Spleen (tissue), 11 donors: ENCODE data around the gene CCN2. TPM values are rescaled to one million over a fixed set of nuclear protein-coding genes. Genes with fewer than 3 reads are reported as not detected.
A peak's percentile ranks its signal among the peaks of the same experiment; 100 is the strongest.

ENCODE experiments used
- DNase-seq: peaks from one replicate; pipeline ENCODE4 v3.0.0-alpha.2; 2020
- H3K27ac ChIP-seq, 8 donors: fragments of 200-600 bp; sonication (generic) in 7 of 8; 1 replicate in 4 of 8; 2 replicates in 4 of 8; pipeline versions ENCODE4 v1.5.0 to v1.8.0; 2016 to 2021; ENCODE audit warnings: inconsistent platforms in 4 of 8, mild to moderate bottlenecking in 4 of 8, moderate library complexity in 1 of 8
- H3K27me3 ChIP-seq, 7 donors: fragments of 200-600 bp; sonication (generic) in 6 of 7; replicated peaks in 1 of 7; 1 replicate in 4 of 7; 2 replicates in 3 of 7; pipeline versions ENCODE4 v1.5.0 to v1.8.0; 2016 to 2021; ENCODE audit warnings: inconsistent platforms in 3 of 7, mild to moderate bottlenecking in 1 of 7
- H3K36me3 ChIP-seq, 6 donors: fragments of 200-600 bp; sonication (generic) in 5 of 6; 1 replicate in 4 of 6; 2 replicates in 2 of 6; pipeline versions ENCODE4 v1.5.0 to v1.8.0; 2016 to 2021; ENCODE audit warnings: inconsistent platforms in 2 of 6
- H3K4me1 ChIP-seq, 6 donors: fragments of 200-600 bp; sonication (generic) in 5 of 6; 1 replicate in 3 of 6; 2 replicates in 3 of 6; pipeline versions ENCODE4 v1.5.0 to v1.8.0; 2016 to 2021; ENCODE audit warnings: inconsistent platforms in 3 of 6
- H3K4me3 ChIP-seq, 8 donors: fragments of 200-600 bp; sonication (generic) in 7 of 8; 1 replicate in 4 of 8; 2 replicates in 4 of 8; pipeline versions ENCODE4 v1.5.0 to v1.8.0; 2016 to 2021; ENCODE audit warnings: inconsistent platforms in 4 of 8, mild to moderate bottlenecking in 4 of 8, moderate library complexity in 2 of 8
- H3K9me3 ChIP-seq, 8 donors: fragments of 200-600 bp; sonication (generic) in 7 of 8; 1 replicate in 4 of 8; 2 replicates in 4 of 8; pipeline versions ENCODE4 v1.5.0 to v1.8.0; 2016 to 2021; ENCODE audit warnings: inconsistent platforms in 4 of 8
- POLR2A ChIP-seq, 3 donors: fragments of 450-650 bp; IDR thresholded peaks; one replicate each; pipeline ENCODE4 v1.5.1; 2017; ENCODE audit warnings: antibody characterized with exemption in 3 of 3, mild to moderate bottlenecking in 1 of 3
- POLR2AphosphoS5 ChIP-seq, 3 donors: sonication (generic); formaldehyde crosslinking; IDR thresholded peaks; one replicate each; pipeline ENCODE4 v1.5.1; 2017; ENCODE audit warnings: antibody characterized with exemption in 3 of 3
- WGBS, 5 donors: extraction: QIAGEN DNeasy Blood & Tissue Kit in 3 of 5; methylation state at CpG; one replicate each; pipeline versions ENCODE4 v1.1.5 to v1.1.7; 2013 to 2018; 5-methylcytosine and 5-hydroxymethylcytosine counted together
- intact Hi-C: fragments of 100-400 bp; cut with DNase I; formaldehyde crosslinking; loops from one replicate; pipeline ENCODE4 v1.15.0; 2023; ENCODE audit warnings: low total_unique reads
- polyA plus RNA-seq, 3 donors: library from polyadenylated mRNA; stranded (reverse); fragments of 200-250 nt; gene quantifications; one replicate each; pipeline ENCODE4 v1.2.1, GENCODE V29; 2013
- total RNA-seq, 7 donors: library from RNA; depleted of rRNA in 3 of 7; stranded (reverse); fragments of >200 nt in 3 of 7; fragmentation: NEBNext Ultra II Directional in 4 of 7; extraction: Animal tissue kit (Norgen Biotek cat#: 25700) in 4 of 7; gene quantifications; one replicate each; pipeline versions ENCODE4 v1.1.0 to v1.2.1, GENCODE V29; 2016 to 2021
- TF ChIP-seq, protein P1 (sequence below), 11 experiments: fragments of 200-600 bp in 7 of 11; fragments of 450-650 bp in 4 of 11; sonication (generic) in 4 of 11; IDR thresholded peaks in 8 of 11; conservative IDR thresholded peaks in 3 of 11; 1 replicate in 7 of 11; 2 replicates in 4 of 11; pipeline versions ENCODE4 v1.4.0 to v1.8.0; 2016 to 2021; ENCODE audit warnings: antibody characterized with exemption in 11 of 11, inconsistent platforms in 4 of 11, mild to moderate bottlenecking in 1 of 11
- donor health status: healthy with polysubstance abuse.
- donor health status: DM: no; HTN: no; CAD: no; lungs with moderate emphysema.
- donor health status: DM: no; HTN: no; CAD: no.
- donor health status: Bipolar disorder and iron deficiency.
- donor health status: healthy.
- donor health status: DM: no; HTN: no; CAD: no.
- donor health status: DM: yes; HTN: yes; CAD: no.

The CCN2 gene
- total and polyA plus RNA-seq, 10 donors, result 20.6 to 556 (median 271) TPM

DNA sequence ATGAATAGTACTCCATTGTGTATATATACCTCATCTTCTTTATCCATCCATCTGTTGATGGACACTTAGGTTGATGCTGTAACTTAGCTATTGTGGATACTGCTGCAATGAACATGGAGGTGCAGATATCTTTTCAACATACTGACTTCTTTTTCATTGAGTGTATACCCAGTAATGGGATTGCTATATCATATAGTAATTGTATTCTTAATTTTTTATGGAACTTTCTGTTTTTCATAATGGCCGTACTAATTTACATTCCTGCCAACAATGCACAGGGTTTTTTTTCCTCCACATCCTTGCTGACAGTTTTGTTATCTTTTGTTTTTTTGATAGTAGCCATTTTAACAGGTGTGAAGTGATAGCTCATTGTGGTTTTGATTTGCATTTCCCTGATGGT is 5.2 kb downstream of the CCN2 start:
- Histone ChIP-seq H3K36me3 (peaks cover 0 to 12% (median 0%) of the 10 kb centered on the region in 6 donors), H3K4me3 (no peak overlapping the region), H3K27me3 (peaks cover 0 to 29% (median 10%) of the 10 kb centered on the region in 7 donors), H3K9me3 (no peaks in the 10 kb centered on the region), H3K4me1 (peaks cover 0 to 13% (median 9%) of the 10 kb centered on the region in 6 donors), H3K27ac (peak overlapping the region in 2 of 8 donors; percentile 2 to 92)
- DNase-seq, result no peak
- TF ChIP-seq POLR2AphosphoS5 (IDR thresholded peaks at IDR 0.05) (no peak), POLR2A (IDR thresholded peaks at IDR 0.05) (no peak)
- TF ChIP-seq, protein P1, sequence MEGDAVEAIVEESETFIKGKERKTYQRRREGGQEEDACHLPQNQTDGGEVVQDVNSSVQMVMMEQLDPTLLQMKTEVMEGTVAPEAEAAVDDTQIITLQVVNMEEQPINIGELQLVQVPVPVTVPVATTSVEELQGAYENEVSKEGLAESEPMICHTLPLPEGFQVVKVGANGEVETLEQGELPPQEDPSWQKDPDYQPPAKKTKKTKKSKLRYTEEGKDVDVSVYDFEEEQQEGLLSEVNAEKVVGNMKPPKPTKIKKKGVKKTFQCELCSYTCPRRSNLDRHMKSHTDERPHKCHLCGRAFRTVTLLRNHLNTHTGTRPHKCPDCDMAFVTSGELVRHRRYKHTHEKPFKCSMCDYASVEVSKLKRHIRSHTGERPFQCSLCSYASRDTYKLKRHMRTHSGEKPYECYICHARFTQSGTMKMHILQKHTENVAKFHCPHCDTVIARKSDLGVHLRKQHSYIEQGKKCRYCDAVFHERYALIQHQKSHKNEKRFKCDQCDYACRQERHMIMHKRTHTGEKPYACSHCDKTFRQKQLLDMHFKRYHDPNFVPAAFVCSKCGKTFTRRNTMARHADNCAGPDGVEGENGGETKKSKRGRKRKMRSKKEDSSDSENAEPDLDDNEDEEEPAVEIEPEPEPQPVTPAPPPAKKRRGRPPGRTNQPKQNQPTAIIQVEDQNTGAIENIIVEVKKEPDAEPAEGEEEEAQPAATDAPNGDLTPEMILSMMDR (IDR thresholded peaks at IDR 0.05 in 8 of 11, conservative IDR thresholded peaks at IDR 0.05 in 3 of 11), result no peak
- intact Hi-C loops, result no loop called here
- WGBS, 5 donors, result 86 to 98% (median 93%) methylated on average over 1 of the region's 1 CpG

DNA sequence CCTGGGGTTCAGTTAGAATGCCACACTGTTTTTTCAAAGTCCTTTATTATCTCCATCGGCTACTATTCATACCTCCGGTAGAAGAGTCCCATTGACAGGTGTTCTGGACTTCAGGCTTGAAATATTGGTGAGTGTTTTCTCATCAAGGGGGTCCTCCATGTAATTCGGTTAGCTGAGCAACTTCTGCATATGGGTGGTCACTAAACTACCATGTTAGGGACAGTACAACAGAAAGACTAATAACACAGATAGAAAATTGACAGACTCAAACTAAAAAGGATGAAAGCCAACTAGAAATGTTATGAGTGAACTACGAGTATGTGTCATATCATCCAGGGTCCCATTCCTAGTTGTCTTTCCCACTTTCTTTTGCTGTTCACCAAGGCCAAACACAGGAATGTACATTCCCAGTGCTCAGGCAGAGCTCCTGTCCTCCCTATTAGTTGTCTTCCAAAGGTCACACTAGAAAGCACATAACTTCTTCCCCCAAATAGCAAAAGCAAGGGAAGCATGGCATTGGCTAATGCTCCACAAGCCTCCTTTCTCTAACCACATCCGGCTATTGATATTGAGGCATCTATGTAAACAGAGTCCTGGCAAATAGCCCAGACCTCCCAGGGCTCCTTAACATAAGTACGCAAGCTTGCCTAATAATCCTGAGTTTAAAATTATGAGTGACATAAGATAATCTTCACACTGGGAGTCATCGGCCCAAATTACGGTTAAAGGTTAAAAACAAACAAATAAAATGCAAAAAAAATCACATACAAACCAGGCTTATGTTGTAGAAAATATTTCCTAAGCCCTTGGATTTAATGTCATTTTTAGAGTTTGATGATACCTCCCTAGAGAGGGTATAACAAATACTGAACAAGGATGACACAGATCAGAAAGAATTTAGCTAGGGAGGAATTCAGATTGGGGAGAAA is 13.2 kb downstream of the CCN2 start:
- 72 to 84% (median 81%) methylated on average over 8 of the region's 8 CpGs for WGBS, 5 donors
- peak overlapping the region in 7 of 8 donors; percentile 1 to 51 (median 37) for H3K27ac ChIP-seq

DNA sequence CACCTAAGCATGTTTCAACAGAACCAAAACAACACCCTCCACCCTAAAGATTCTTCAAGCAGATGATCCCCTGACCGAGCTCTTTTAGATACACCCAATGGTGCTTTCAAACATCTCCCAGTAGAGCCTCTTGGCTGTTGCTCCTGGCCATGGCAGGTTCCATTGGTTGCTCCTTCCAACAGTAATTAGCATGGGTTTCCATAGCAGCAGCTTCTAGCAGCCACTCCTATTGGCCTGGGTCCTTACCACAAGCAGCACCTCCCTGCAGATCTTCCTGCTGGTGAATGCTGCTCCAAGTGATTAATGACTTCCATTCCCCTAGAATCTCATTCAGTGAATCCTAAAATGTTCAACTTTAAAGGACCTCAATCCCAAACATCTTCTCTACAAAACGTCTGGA is 13.9 kb downstream of the CCN2 start:
- Histone ChIP-seq H3K4me1 (no peaks in the 10 kb centered on the region), H3K27me3 (no peaks in the 10 kb centered on the region), H3K36me3 (no peaks in the 10 kb centered on the region), H3K4me3 (no peak overlapping the region), H3K27ac (peak overlapping the region in 7 of 8 donors; percentile 1 to 51 (median 37)), H3K9me3 (no peaks in the 10 kb centered on the region)
- intact Hi-C loops, result no loop called here
- WGBS, 5 donors, result 58 to 69% (median 67%) methylated on average over 2 of the region's 2 CpGs
- DNase-seq, result no peak
- TF ChIP-seq POLR2A (IDR thresholded peaks at IDR 0.05) (no peak), POLR2AphosphoS5 (IDR thresholded peaks at IDR 0.05) (no peak)
- TF ChIP-seq, protein P1 (IDR thresholded peaks at IDR 0.05 in 8 of 11, conservative IDR thresholded peaks at IDR 0.05 in 3 of 11), result no peak

More for the DNA sequence above, 13.2 kb downstream of the CCN2 start:
- TF ChIP-seq POLR2A (IDR thresholded peaks at IDR 0.05) (no peak), POLR2AphosphoS5 (IDR thresholded peaks at IDR 0.05) (peak in 1 of 3 donors; percentile 52)
- TF ChIP-seq, protein P1 (IDR thresholded peaks at IDR 0.05 in 8 of 11, conservative IDR thresholded peaks at IDR 0.05 in 3 of 11), result no peak
- no peak for DNase-seq
- Histone ChIP-seq H3K4me1 (no peaks in the 10 kb centered on the region), H3K36me3 (no peaks in the 10 kb centered on the region), H3K27me3 (no peaks in the 10 kb centered on the region), H3K4me3 (no peak overlapping the region), H3K9me3 (no peaks in the 10 kb centered on the region)
- intact Hi-C loops, result no loop called here

DNA sequence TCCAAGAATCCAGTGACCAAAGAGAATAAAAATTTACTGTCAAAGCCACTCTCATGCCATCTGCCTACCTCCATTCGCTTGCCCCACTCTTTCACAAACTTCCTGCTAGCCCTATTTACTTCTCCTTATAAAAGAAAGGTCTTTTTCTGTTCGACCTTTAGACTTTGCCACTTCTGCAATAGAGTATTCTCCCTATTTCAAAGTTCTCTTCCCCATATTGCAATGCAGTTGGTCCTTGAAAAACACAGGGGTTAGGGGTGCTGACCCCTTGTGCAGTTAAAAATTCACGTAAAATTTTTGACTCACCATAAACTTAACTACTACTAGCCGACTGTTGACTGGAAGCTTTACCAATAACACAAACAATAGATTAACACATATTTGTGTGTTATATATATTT is 15.0 kb downstream of the CCN2 start:
- Histone ChIP-seq H3K4me3 (no peak overlapping the region), H3K9me3 (no peaks in the 10 kb centered on the region), H3K4me1 (no peaks in the 10 kb centered on the region), H3K36me3 (no peaks in the 10 kb centered on the region), H3K27ac (no peak overlapping the region), H3K27me3 (no peaks in the 10 kb centered on the region)
- no peak for TF ChIP-seq POLR2A (IDR thresholded peaks at IDR 0.05)
- TF ChIP-seq POLR2AphosphoS5 (IDR thresholded peaks at IDR 0.05), result no peak
- TF ChIP-seq, protein P1 (IDR thresholded peaks at IDR 0.05 in 8 of 11, conservative IDR thresholded peaks at IDR 0.05 in 3 of 11), result no peak
- DNase-seq, result no peak
- WGBS, 5 donors, result 63 to 84% (median 73%) methylated on average over 4 of the region's 4 CpGs
- intact Hi-C loops, result no loop called here
